HG02763 (cell line): Measurements from ENCODE around the gene KMO.

Source experiments
- ATAC-seq: cut with Tn5 transposase; IDR thresholded peaks from one replicate; pipeline ENCODE4 v1.9.1; 2021; ENCODE audit warnings: mild to moderate bottlenecking, moderate library complexity; ENCODE audit not compliant: unreplicated experiment

The KMO gene

GRCh38 chr1:241532162-241532531 is at the start of gene KMO:
Gene KMO (plus strand): TSS chr1:241532378. CDS start chr1:241532445, 67 bp downstream.
- ATAC-seq, result peak; percentile 27

GRCh38 chr1:241482761-241483250 is 49.4 kb upstream of the KMO start:
- no peak for ATAC-seq

GRCh38 chr1:241485145-241485544 is 47.0 kb upstream of the KMO start:
- peak; percentile 74 for ATAC-seq

- peak; percentile 72 for ATAC-seq
Measured at GRCh38 chr1:241485554-241485992, 46.6 kb upstream of the KMO start.

GRCh38 chr1:241488739-241489138 is 43.4 kb upstream of the KMO start:
- no peak for ATAC-seq

- ATAC-seq, result no peak
Measured at GRCh38 chr1:241495741-241496140, 36.4 kb upstream of the KMO start.

GRCh38 chr1:241499910-241500309 is 32.3 kb upstream of the KMO start:
- no peak for ATAC-seq

GRCh38 chr1:241503444-241503843 is 28.7 kb upstream of the KMO start:
- ATAC-seq, result no peak

GRCh38 chr1:241507189-241507863 is 24.9 kb upstream of the KMO start:
- no peak for ATAC-seq

- ATAC-seq, result no peak
Measured at GRCh38 chr1:241513378-241513777, 18.8 kb upstream of the KMO start.

- peak; percentile 27 for ATAC-seq
Measured at GRCh38 chr1:241518476-241519307, 13.5 kb upstream of the KMO start.

- ATAC-seq, result peak; percentile 98
Measured at GRCh38 chr1:241519308-241520079, 12.7 kb upstream of the KMO start, which contains the start of gene FH. Gene FH (minus strand): TSS chr1:241519755. CDS start chr1:241519722, 33 bp downstream.

- no peak for ATAC-seq
Measured at GRCh38 chr1:241520080-241520465, 12.1 kb upstream of the KMO start.

- ATAC-seq, result no peak
Measured at GRCh38 chr1:241521718-241522117, 10.5 kb upstream of the KMO start.

- ATAC-seq, result no peak
Measured at GRCh38 chr1:241525026-241525425, 7.2 kb upstream of the KMO start.

- no peak for ATAC-seq
Measured at GRCh38 chr1:241527146-241527545, 5.0 kb upstream of the KMO start.

GRCh38 chr1:241531195-241532161 is 700 bp upstream of the KMO start:
- ATAC-seq, result peak; percentile 59

GRCh38 chr1:241532864-241533263 is 686 bp downstream of the KMO start:
- peak; percentile 54 for ATAC-seq

- ATAC-seq, result peak; percentile 43
Measured at GRCh38 chr1:241533326-241534115, 1.3 kb downstream of the KMO start.
